ENCODE measurements around the gene C17orf100.

The C17orf100 gene

DNA sequence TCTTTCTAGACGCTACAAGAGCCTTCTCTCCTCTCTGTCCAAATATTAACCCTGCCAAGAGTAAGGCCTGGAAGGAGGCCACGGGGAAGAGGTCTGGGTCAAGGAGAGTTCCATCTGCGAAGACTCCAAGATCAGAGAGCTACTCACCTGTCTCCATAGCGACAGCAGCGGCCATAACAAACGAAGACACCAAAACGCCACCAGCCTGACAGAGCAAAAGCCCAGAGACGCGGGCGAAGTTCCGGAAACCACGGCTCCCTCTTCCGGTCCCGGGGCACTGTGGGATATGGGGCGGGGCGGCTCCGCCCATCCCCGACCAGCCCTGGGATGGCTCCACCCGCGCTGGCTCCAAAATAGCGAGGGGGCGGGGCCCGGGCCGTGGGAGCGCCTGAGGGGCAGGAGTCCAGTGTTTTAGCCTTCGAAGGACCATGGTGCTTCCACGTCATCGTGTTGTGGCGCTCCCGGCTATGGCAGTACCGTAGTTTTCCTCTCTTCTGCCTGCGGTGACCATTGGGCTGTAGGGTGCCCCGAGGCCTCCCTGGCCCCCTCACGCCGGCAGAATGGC is at the start of gene C17orf100, which contains the start of gene MED31:
Gene C17orf100 (plus strand): TSS at position 409 of the 565 bp plus-strand sequence. CDS start 152 bp downstream, at position 561.
Gene MED31 (minus strand): TSS at position 252 of the 565 bp plus-strand sequence. CDS start 77 bp downstream, at position 175.
- DNase-seq (ENCODE audit: low spot score), result peak; percentile 94

DNA sequence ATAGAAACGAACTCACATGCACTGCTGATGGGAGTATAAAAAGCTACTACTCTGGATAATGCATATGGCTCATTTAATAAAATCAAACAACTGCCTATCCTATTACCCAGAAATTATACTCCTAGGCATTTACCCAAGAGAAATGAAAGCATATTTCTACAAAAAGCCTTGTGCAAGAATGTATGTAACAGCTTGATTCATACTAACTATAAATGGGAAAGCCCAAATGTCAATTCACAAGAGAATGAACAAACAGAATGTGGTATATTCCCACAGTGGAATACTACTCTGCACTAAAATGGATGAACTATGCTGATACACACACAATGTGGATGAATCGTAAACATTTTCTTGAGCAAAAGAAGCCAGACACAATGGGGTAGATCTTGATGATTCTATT is 49.4 kb upstream of the C17orf100 start:
- no peak for DNase-seq (ENCODE audit: low spot score)

DNA sequence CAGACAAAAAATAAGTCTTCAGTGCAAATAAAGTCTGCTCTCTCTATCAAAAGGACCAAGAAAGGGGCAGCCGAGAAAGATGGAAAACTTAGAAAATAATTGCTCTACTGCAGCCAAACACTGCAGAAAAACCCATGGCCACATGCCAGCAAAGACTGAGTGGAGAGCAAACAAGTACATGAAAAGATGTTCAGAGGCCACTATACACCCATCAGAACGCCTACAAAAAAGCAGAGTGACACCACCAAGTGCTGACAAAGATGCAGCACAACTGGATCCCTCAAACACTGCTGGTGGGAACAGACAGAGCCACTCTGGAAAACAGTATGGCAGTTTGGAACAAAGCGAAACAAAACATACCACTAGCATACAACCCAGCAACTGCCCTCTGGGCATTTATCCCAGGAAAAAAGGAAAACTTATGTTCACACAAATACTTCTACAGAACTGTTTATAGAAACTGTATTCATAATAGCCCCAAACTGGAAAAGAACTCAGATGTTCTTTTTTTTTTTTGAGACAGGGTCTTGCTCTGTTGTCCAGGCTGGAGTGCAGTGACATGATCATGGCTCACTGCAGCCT is 47.7 kb upstream of the C17orf100 start:
- no peak for DNase-seq (ENCODE audit: low spot score)

DNA sequence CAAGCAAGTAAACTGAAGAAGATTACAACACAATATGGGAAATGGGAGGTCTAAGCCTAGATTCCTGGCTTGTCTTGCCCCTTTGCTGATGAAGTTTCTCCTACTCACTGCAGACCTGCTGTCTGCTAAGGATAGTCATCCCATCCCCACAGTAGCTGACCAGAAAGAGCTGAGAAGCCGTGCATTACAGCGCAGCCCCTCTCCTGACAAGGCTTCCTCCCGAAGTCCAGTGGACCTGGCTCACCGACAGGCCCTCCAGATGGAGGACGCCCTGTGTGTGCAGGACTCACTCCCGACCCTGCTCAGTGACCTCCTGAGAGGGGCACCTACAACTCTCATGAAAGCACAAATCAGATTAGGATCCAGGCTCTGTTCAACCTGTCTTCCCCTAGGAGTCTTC is 46.4 kb upstream of the C17orf100 start:
- no peak for DNase-seq (ENCODE audit: low spot score)

DNA sequence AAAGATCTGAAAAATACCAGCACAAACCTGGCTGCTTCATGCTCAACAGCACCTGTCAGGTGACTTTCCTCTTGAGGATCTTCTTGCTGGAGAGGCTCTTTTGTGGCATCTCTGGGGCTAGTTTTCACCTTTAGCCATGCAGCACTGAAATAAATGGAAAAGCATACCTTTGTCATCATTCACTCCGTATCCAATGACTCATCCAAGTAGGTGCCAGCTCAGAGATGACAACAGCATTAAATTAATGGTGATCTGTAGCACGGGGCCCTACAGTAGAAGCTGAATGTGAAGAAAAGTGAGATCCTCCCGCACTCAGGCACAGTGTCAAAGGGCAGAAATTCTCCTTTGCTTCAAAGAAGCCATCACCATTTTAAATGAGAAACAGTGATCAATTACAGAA is 43.2 kb upstream of the C17orf100 start:
- no peak for DNase-seq (ENCODE audit: low spot score)

DNA sequence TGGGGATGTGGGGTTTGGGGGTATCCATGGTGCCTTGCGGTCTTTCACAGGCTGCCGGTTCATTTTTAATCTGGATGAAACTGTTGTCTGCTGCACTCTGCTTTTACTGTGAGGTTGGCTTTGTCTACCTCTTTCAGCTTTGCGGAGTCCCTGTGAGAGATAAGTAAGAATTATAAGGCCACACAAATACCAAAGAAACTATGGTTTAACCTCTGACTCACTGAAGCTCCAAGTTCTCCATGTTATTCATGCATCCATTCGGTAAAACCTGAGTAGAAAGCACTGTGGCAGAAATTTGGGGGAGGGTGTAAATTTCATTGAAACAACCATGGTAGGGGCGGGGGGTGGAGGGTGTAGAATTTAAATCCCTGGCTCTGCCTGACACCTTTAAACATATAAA is 41.6 kb upstream of the C17orf100 start:
- DNase-seq (ENCODE audit: low spot score), result no peak

DNA sequence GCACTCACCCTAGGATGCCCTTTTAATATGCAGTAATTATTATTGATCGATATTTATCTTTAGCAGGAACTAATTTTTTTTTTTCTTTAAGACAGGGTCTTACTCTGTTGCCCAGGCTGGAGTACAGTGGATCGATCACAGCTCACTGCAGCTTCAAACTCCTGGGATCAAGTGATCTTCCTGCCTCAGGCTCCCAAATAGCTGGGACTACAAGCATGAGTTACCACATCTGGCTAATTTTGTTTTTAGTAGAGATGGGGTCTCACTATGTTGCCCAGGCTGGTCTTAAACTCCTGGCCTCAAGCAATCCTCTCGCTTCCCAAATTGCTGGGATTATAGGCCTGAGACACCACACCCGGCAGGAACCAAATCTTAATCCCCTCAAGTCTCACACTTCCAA is 40.3 kb upstream of the C17orf100 start:
- DNase-seq (ENCODE audit: low spot score), result no peak

DNA sequence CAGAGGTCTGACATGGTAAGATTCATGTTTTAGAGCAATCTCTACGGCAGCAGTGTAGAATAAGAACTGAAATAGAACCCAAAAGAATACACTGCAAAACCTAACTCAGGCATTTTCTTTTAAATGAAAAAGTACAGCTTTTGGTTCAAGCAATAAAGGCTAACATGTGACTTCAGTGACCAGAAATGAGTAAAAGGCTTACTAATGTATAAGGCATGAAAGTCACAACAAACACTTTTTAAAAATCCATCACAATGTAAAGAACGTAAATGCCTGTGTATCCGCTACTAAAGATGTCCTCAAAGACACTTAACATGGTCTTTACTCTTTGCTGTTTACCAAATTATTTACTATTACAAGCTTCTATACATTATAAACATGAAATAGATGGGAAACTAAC is 27.6 kb upstream of the C17orf100 start:
- no peak for DNase-seq (ENCODE audit: low spot score)

DNA sequence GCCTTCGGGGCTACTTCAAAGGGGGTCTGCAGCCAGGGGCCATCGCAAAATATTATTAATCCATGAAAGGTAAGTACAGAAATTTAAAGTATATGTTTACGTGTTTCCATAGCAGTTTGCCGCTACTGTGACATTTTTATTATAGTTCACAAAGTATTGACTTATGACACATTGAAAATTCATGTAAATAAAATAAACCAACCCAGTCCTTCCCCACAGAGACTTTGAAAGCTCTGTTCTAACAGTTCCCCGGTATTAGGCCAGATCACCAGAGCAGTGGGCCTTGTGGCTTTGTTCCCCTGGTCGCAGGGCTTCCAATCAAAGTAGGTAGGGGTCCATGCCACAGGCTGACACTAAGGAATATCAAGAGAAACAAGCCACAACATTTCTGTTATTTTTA is 24.9 kb upstream of the C17orf100 start:
- no peak for DNase-seq (ENCODE audit: low spot score)

DNA sequence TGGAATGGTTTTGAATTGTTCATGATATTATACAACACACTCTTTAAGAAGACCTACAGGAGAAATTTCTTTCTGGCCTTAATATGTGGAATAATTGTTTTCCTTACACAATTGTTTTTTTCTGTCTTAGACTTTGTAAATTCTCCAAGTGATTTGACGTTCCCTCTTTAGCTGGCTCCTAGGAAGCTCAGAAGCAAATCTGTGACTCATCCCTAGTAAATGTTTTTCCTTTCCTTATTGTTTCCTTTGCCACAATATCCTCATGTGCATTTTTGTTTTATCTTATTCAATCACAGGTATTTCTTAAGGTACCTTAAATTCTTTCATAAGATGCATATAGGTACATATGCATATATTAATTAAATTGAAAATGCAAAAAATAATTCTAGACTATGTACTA is 24.5 kb upstream of the C17orf100 start:
- DNase-seq (ENCODE audit: low spot score), result no peak

DNA sequence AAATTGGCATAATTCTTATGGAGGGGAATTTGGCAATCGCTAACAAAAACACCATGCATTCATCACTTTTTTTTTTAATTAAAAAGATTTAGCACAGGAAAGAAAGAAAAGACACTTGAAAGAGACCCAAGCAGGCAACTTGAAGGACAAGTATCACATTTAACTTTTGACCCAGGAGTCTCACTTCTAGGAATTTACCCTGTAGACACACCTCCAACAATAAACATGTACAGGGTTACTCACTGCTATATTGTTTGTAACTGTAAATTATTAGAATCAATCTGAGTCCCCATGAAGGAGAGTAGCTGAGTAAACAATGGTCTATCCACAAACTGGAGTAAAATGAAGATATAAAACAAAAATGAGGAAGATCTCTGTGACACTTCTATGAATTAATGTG is 21.2 kb upstream of the C17orf100 start:
- DNase-seq (ENCODE audit: low spot score), result no peak

DNA sequence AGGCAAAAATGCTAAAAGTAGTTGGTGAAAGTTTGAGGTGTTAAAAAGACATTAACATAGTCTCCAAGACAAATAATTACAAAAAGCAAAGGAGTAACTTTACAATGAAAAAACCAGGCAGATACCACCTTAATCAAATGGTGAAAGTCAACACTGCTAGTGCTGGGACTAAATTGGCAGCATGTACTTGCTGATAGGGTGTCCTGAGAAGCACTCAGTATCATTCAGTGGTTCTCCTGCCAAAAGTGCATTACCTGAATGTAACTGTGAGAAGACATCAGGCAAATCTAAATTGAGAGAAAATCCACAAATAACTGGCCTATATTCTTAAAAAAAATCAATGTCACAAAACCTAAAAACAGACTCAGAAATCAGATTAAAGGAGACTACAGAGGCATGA is 19.0 kb upstream of the C17orf100 start:
- no peak for DNase-seq (ENCODE audit: low spot score)

DNA sequence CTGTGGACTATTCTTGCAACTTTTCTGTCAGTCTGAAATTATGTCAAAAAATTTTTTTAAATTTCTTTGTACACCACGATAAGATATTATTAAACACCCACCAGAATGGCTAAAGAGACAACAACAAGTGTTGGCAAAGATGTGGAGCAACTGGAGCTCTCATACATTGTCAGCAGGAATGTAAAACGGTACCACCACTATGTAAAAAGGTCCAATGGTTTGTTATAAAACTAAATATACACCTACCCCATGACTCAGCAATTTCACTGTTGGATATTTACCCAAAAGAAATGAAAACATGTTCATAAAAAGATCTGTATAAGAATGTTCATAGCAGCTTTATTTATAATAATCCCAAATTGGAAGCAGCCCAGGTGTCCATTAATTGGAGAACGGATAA is 18.3 kb upstream of the C17orf100 start:
- DNase-seq (ENCODE audit: low spot score), result no peak

DNA sequence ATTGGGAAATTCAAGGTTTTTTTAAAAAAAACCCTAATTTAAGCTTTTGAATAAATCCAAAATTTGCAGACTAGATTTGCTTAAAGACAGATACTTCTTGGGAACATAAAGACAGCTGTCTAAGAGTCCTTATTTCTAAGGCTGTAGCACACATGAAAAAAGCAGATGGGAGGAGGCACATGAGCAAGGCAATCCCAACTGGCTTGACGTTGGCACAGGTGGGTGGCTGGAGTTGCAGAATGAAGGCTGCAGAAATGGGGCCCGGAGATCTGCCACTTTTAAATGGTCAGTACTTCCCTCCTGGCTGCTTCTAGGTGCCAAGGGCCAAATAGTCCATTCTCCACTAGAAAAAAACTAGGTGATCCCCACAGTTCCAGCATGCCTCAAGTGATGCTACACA is 15.5 kb upstream of the C17orf100 start:
- no peak for DNase-seq (ENCODE audit: low spot score)

DNA sequence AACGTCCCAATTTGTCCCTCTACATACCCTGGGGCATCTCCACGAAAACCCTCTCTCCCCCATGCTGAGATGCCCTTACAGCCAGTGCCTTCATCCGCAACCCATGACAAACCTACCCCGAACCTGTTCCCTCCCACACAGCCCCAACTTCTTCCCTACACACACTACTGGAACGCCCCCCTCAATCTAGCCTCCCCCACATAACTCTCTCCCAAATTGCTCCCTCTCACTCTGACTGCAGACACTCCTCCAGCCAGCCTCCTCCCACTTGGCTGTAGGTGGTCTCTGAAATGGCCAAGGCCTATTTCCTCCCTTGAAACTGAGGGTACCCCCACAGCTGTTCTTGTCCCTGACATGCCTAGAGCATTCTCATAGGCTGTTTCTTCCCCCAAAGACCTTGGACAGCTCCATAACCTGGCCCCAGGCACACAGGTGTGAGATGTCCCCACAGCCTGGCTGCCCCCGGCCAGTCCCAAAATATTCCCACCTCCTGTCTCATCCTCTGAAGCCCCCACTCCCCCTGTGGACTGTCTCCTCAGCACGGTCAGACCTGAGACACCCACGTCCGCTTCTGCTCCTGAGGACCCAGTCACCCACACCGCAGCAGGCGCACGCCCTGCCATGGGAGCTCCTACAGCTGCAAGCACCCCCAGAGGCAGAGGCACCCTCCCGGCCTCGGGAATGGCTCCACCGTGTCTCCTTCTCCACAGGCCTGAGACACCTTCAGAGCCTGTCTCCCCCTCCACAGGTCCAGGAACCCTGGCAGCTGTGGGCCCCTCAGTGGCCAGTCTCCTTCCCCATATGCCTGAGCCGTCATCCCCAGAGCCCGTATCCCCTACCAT is 14.7 kb upstream of the C17orf100 start:
- DNase-seq (ENCODE audit: low spot score), result no peak

DNA sequence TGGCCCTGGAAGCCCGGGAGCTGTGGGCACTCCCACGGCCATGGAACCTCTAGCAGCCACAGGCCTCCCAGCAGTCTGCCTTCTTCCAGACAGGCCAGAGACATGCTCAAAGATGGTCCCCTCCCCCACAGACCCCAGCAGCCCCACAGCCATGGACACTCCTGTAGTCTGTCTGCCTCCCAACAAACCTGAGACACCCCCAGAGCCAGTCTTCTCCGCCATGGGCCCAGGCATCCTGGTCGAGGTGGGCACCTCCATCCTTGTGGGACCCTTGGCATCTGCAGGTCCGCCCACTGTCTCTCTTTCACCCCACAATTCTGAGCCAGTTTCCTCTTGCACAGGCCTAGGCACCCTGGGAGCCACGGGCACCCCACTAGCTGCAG is 14.1 kb upstream of the C17orf100 start:
- DNase-seq (ENCODE audit: low spot score), result no peak

DNA sequence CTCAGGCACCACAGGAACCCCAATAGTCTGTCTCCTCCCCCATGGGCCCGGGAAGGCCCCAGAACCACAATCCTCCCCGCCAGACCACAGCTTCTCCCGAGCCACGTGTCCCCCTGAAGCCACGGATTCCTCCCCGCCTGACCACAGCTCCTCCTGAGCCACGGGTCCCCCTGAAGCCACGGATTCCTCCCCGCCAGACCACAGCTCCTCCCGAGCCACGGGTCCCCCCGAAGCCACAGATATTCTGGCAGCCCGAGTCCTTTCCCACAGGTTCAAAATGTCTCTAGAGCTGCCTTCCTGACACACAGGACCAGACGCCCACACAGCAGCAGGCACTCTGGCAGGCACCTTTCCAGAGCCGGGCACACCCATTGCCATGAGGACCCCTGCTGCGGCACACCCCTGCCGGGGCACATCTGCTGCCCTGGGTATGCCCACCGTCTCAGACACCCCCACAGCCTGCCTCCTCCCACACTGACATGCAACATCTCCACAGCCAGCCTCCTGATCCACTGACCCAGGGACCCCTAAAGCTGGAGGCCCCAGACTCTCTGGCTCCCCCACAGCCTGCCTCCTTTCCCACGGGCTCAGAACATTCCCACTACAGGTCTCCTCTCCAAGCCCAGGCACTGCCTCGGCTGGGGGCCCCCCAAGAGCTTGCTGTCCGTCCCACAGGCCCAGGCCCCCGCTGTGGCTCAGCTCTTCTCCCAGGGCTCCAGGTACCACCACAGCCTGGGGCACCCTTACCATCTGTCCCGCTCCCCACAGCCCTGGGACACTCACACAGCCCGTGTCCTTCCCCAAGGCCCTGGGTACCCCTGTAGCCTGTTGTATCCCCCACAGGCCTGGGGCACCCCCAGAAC is 13.3 kb upstream of the C17orf100 start:
- DNase-seq (ENCODE audit: low spot score), result peak; percentile 48

DNA sequence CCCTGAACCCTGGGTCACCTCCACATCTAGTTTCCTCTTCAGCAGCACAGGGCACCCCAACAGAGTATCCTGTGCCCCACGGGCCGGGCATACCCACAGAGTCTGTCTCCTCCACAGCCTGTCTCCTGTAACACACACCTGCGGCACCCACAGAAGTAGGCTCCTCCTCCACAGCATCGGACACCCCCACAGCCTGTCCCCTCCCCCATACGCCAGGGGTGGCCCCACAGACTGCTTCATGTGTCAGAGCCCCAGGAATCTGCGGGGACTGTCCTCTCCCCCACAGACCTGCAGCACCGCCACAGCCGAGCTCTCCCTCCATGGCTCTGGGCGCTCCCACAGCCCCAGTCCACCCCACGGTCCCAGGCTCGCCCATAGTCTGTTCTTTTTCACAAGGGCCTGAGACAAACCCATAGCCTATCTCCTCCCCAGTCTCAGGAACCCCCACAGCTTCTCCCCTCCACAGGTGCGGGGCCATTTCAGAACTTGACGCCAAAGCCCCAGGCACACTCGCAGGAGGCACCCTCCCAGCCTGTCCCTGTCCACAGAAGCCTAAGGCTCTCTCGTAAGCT is 12.5 kb upstream of the C17orf100 start:
- no peak for DNase-seq (ENCODE audit: low spot score)

DNA sequence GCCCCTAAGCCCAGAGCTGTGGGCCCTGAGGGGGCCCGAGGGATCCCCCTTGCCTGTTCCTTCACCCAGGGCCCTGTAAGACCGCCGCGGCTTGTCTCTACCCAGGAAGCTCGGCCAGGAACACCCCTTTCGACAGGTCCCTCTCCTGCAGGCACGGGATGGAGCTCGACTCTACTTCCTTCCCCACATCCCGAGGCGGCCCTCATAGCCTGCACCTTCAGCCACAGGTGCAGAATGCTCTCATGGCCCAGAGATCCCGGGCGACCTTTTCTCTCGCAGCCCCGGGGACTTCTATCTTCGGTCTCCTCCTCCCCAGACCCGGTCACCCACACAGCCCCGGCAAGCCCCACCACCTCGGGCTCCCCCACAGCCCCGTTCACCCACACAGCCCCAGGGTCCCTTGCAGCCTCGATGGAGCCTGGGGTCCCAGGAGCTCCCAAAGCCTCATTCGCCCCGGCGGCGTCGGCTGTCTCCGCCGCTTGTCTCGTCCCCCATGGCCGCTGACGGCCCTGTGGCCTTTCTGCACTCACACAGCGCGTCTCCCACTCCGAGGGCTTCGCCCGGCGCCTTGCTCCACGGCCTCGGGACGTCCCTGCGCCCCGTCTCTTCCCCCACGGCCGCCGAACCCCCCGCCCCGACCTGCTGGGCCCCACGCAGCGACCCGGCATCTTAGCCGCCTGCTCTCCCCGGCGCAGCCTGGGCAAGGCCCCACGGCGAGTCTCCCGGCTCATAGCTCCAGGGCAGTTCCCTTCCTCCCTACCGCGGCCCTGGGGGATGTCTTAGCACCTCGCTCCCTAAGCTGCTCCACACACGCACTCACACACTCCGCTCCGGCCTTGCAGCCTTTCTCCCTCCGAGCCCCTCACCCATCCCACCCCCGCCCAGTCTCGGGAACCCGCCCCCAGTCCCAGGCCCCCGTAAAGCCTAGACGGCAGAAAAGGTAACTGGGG is 11.7 kb upstream of the C17orf100 start:
- peak; percentile 32 for DNase-seq (ENCODE audit: low spot score)

DNA sequence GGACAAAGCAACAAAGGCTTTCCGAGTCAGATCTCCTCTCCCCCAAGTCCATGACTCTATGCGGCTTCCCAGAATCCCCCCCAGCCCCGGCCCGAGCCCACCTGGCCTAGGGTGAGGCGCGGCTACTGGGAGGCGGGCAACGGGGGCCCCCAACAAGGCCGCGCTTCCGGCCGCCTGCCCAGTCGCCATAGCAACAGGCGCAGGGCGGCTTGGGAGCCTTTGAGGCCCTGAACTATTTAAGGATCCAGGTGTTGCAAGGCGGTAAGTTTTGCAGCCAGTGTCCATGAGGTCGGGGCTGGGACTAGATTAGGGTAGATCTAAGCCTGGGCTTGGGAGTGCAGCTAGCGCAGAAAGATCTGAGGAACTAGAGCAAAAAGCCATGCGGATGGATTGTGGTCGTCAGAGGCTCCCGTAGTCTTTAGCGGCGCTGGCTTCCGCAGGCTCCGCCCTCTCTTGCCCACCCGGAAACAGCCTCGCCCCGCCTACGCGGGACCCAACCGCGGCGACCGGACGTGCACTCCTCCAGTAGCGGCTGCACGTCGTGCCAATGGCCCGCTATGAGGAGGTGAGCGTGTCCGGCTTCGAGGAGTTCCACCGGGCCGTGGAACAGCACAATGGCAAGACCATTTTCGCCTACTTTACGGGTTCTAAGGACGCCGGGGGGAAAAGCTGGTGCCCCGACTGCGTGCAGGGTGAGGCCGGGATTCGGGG is 10.9 kb upstream of the C17orf100 start, which contains the start of the genes KIAA0753 and TXNDC17:
Gene KIAA0753 (minus strand): TSS at position 176 of the 711 bp plus-strand sequence. CDS start 5,608 bp downstream, outside the sequence.
Gene TXNDC17 (plus strand): TSS at position 525 of the 711 bp plus-strand sequence. CDS start 23 bp downstream, at position 548.
- DNase-seq (ENCODE audit: low spot score), result peak; percentile 88
